ENCODE results near the gene TIPIN.

Gene TIPIN

GRCh38 chr15:66328771-66329170, 27.7 kb downstream of the TIPIN start:
- H3K27ac ChIP-seq (ENCODE audit: poor library complexity, severe bottlenecking): no peak overlapping the region
- H3K36me3 ChIP-seq (ENCODE audit: low read depth): peaks cover 93% of the 10 kb centered on the region
- no peaks in the 10 kb centered on the region for H3K27me3 ChIP-seq (ENCODE audit: insufficient read depth, poor library complexity, severe bottlenecking)
- no peaks in the 10 kb centered on the region for H3K4me1 ChIP-seq (ENCODE audit: insufficient read depth, poor library complexity, severe bottlenecking)
- no peak for ATAC-seq (ENCODE audit: low read depth)
- H3K9me3 ChIP-seq (ENCODE audit: severe bottlenecking): no peaks in the 10 kb centered on the region
- no peak for DNase-seq (ENCODE audit: low spot score)
- no peak overlapping the region for H3K4me3 ChIP-seq (ENCODE audit: severe bottlenecking)
- no peak for TF ChIP-seq CTCF (IDR thresholded peaks at IDR 0.05; ENCODE audit: poor library complexity, severe bottlenecking)

GRCh38 chr15:66327736-66328135, 28.7 kb downstream of the TIPIN start:
- ATAC-seq (ENCODE audit: low read depth) (no peak), DNase-seq (ENCODE audit: low spot score) (no peak)
- Histone ChIP-seq H3K27me3 (ENCODE audit: insufficient read depth, poor library complexity, severe bottlenecking) (no peaks in the 10 kb centered on the region), H3K36me3 (ENCODE audit: low read depth) (peaks cover 93% of the 10 kb centered on the region), H3K4me1 (ENCODE audit: insufficient read depth, poor library complexity, severe bottlenecking) (no peaks in the 10 kb centered on the region), H3K27ac (ENCODE audit: poor library complexity, severe bottlenecking) (no peak overlapping the region), H3K9me3 (ENCODE audit: severe bottlenecking) (no peaks in the 10 kb centered on the region), H3K4me3 (ENCODE audit: severe bottlenecking) (no peak overlapping the region)
- no peak for TF ChIP-seq CTCF (IDR thresholded peaks at IDR 0.05; ENCODE audit: poor library complexity, severe bottlenecking)

- no peak for ATAC-seq (ENCODE audit: low read depth)
- Histone ChIP-seq H3K4me1 (ENCODE audit: insufficient read depth, poor library complexity, severe bottlenecking) (no peaks in the 10 kb centered on the region), H3K9me3 (ENCODE audit: severe bottlenecking) (no peaks in the 10 kb centered on the region), H3K27ac (ENCODE audit: poor library complexity, severe bottlenecking) (no peak overlapping the region), H3K27me3 (ENCODE audit: insufficient read depth, poor library complexity, severe bottlenecking) (no peaks in the 10 kb centered on the region), H3K4me3 (ENCODE audit: severe bottlenecking) (no peak overlapping the region), H3K36me3 (ENCODE audit: low read depth) (peaks cover 95% of the 10 kb centered on the region)
- DNase-seq (ENCODE audit: low spot score): no peak
- no peak for TF ChIP-seq CTCF (IDR thresholded peaks at IDR 0.05; ENCODE audit: poor library complexity, severe bottlenecking)
Observed at GRCh38 chr15:66326051-66326450, 30.4 kb downstream of the TIPIN start.

GRCh38 chr15:66323312-66323928, 33.1 kb downstream of the TIPIN start:
- H3K36me3 ChIP-seq (ENCODE audit: low read depth): peaks cover 86% of the 10 kb centered on the region
- no peak for DNase-seq (ENCODE audit: low spot score)

More at GRCh38 chr15:66323312-66323928, 33.1 kb downstream of the TIPIN start:
- H3K27ac ChIP-seq (ENCODE audit: poor library complexity, severe bottlenecking): no peak overlapping the region
- TF ChIP-seq CTCF (IDR thresholded peaks at IDR 0.05; ENCODE audit: poor library complexity, severe bottlenecking): no peak
- no peak for ATAC-seq (ENCODE audit: low read depth)
- H3K4me1 ChIP-seq (ENCODE audit: insufficient read depth, poor library complexity, severe bottlenecking): no peaks in the 10 kb centered on the region
- no peaks in the 10 kb centered on the region for H3K27me3 ChIP-seq (ENCODE audit: insufficient read depth, poor library complexity, severe bottlenecking)
- H3K9me3 ChIP-seq (ENCODE audit: severe bottlenecking): no peaks in the 10 kb centered on the region
- no peak overlapping the region for H3K4me3 ChIP-seq (ENCODE audit: severe bottlenecking)
